CD8-positive, alpha-beta memory T cell (primary cell): ENCODE data around the gene BTBD17. TPM values are rescaled to one million over a fixed set of nuclear protein-coding genes. Genes with fewer than 3 reads are reported as not detected.

Experiments
- CTCF ChIA-PET: fragments of 350-600 bp; sonication (Branson Sonifier 250); formaldehyde crosslinking; loops from one replicate; lab custom pipeline; 2021; ENCODE audit warnings: antibody characterized with exemption; lab: Charles Lee
- POLR2A ChIA-PET: fragments of 350-600 bp; sonication (Branson Sonifier 250); formaldehyde crosslinking; loops from one replicate; lab custom pipeline; 2021; ENCODE audit warnings: antibody characterized with exemption; lab: Charles Lee
- DNase-seq, 5 donors: peaks; one replicate each; pipeline versions ENCODE4 v3.0.0 to v3.0.0-alpha.2; 2020 to 2022; ENCODE audit warnings: mixed read lengths in 1 of 5
- H3K27ac ChIP-seq: one replicate; pipeline ENCODE4 v1.7.0; 2013; ENCODE audit warnings: low read depth, mild to moderate bottlenecking, low read length, moderate library complexity
- H3K27me3 ChIP-seq: 2 replicates; pipeline ENCODE4 v1.7.0; 2013; ENCODE audit warnings: low read length, mild to moderate bottlenecking; ENCODE audit not compliant: insufficient read depth, poor library complexity, severe bottlenecking
- H3K36me3 ChIP-seq: 2 replicates; pipeline ENCODE4 v1.7.0; 2013; ENCODE audit warnings: mild to moderate bottlenecking, low read length, moderate library complexity; ENCODE audit not compliant: insufficient read depth
- H3K4me1 ChIP-seq: 2 replicates; pipeline ENCODE4 v1.7.0; 2013; ENCODE audit warnings: mild to moderate bottlenecking, low read length, moderate library complexity; ENCODE audit not compliant: insufficient read depth
- H3K4me3 ChIP-seq: 2 replicates; pipeline ENCODE4 v1.7.0; 2013; ENCODE audit warnings: mild to moderate bottlenecking, low read length
- H3K9me3 ChIP-seq: 2 replicates; pipeline ENCODE4 v1.7.0; 2013; ENCODE audit warnings: mild to moderate bottlenecking, low read length
- H3K27ac Mint-ChIP-seq, 8 donors: one replicate each; pipeline ENCODE4 v1.8.0; 2020 to 2021; ENCODE audit warnings: mixed read lengths in 8 of 8, mild to moderate bottlenecking in 6 of 8, inconsistent platforms in 3 of 8, moderate library complexity in 3 of 8
- H3K27me3 Mint-ChIP-seq, 2 donors: one replicate each; pipeline ENCODE4 v1.8.0; 2020 to 2021; ENCODE audit warnings: mixed read lengths in 2 of 2, mild to moderate bottlenecking in 1 of 2, moderate library complexity in 1 of 2
- H3K36me3 Mint-ChIP-seq, 3 donors: one replicate each; pipeline ENCODE4 v1.8.0; 2020 to 2021; ENCODE audit warnings: mixed read lengths in 3 of 3, inconsistent platforms in 1 of 3, mild to moderate bottlenecking in 1 of 3
- H3K4me1 Mint-ChIP-seq, 3 donors: one replicate each; pipeline ENCODE4 v1.8.0; 2020 to 2021; ENCODE audit warnings: mixed read lengths in 3 of 3, inconsistent platforms in 1 of 3, mild to moderate bottlenecking in 1 of 3
- H3K4me3 Mint-ChIP-seq, 7 donors: one replicate each; pipeline ENCODE4 v1.8.0; 2020 to 2021; ENCODE audit warnings: mixed read lengths in 7 of 7, mild to moderate bottlenecking in 6 of 7, moderate library complexity in 4 of 7, inconsistent platforms in 2 of 7
- H3K9me3 Mint-ChIP-seq, 5 donors: one replicate each; pipeline ENCODE4 v1.8.0; 2020 to 2022; ENCODE audit warnings: mixed read lengths in 5 of 5, mild to moderate bottlenecking in 3 of 5, moderate library complexity in 2 of 5, inconsistent platforms in 1 of 5
- polyA plus RNA-seq: library from polyadenylated mRNA; unstranded; fragments of 300-500 nt; fragmentation: Illumina TruSeq; gene quantifications from one replicate; pipeline ENCODE4 v1.2.3, GENCODE V29; 2021
- total RNA-seq, 2 experiments: library from RNA; stranded (reverse); gene quantifications; one replicate each; pipeline ENCODE4 v1.2.3, GENCODE V29; 2021

Gene BTBD17
- total and polyA plus RNA-seq, 3 experiments from 2014 or later = not detected

- H3K9me3 Mint-ChIP-seq = no peaks in the 10 kb centered on the region
- Histone ChIP-seq H3K9me3 (no peaks in the 10 kb centered on the region), H3K36me3 (no peaks in the 10 kb centered on the region), H3K4me1 (no peaks in the 10 kb centered on the region), H3K27me3 (peaks cover 3% of the 10 kb centered on the region), H3K27ac (peak overlapping the region; percentile 9), H3K4me3 (no peak overlapping the region)
- H3K4me1 Mint-ChIP-seq = no peaks in the 10 kb centered on the region
- no peaks in the 10 kb centered on the region for H3K36me3 Mint-ChIP-seq
- no peak overlapping the region for H3K4me3 Mint-ChIP-seq
- H3K27me3 Mint-ChIP-seq = peaks cover 10 to 12% of the 10 kb centered on the region in 2 donors
- no peak for DNase-seq
- peak overlapping the region in 1 of 8 donors; percentile 47 for H3K27ac Mint-ChIP-seq
- ChIA-PET POLR2A (no interaction called here), CTCF (interaction anchor here (1.1 to 4.7 kb wide), 3 partner anchors 11 to 63 kb away, joined by 3 to 24 read pairs (median 7); partner anchors contain the start of gene GPR142)
These were observed 29.3 kb upstream of the BTBD17 start for GRCh38 chr17:74390680-74391653.

- H3K4me1 ChIP-seq = no peaks in the 10 kb centered on the region
- H3K27me3 ChIP-seq = peaks cover 3% of the 10 kb centered on the region
- no peak overlapping the region for H3K4me3 Mint-ChIP-seq
- no peak overlapping the region for H3K27ac Mint-ChIP-seq
- no peak overlapping the region for H3K27ac ChIP-seq
- ChIA-PET CTCF (interaction anchor here (1.1 kb wide), 1 partner anchor 20 kb away, joined by 3 read pairs; no protein-coding TSS in a partner anchor), POLR2A (no interaction called here)
- H3K9me3 ChIP-seq = no peaks in the 10 kb centered on the region
- H3K36me3 ChIP-seq = no peaks in the 10 kb centered on the region
- no peaks in the 10 kb centered on the region for H3K9me3 Mint-ChIP-seq
- DNase-seq = no peak
- H3K4me1 Mint-ChIP-seq = no peaks in the 10 kb centered on the region
- no peaks in the 10 kb centered on the region for H3K36me3 Mint-ChIP-seq
- no peak overlapping the region for H3K4me3 ChIP-seq
- H3K27me3 Mint-ChIP-seq = peaks cover 7 to 10% of the 10 kb centered on the region in 2 donors
These were observed 28.4 kb upstream of the BTBD17 start for GRCh38 chr17:74389937-74390679.

DNA sequence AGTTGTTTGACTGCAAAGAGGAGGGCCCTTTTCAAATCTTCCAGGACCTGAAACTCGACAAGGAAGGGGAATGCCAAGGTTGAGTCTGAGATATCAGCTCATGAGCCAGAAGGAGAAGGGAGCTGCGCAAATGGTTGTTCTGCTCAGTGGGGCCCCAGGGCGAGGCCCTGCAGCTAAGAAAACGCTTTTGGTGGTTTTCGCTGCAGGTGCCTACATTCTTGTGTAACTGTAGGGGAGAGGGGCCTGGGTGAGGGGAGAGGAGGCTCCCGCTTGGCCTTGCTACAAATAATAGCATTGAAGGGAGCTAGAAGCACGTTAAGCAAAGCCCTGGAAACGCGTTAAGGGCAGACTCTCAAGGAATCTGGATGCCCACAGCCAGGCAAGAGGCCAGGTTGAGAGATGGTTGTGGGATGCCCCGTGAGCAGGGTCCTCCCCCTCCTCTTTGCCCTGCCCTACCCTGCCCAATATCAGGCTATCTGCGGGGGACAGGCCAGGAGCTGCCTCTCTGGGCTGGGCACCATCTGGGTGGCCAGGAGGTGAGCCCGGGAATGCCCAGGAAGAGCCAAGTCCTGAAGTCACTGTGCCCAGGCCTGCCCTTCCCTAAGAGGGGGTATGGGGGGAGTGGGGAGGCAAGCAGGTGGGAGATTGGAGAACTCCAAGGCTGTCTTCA is 27.6 kb upstream of the BTBD17 start:
- no peaks in the 10 kb centered on the region for H3K9me3 ChIP-seq
- DNase-seq = no peak
- no peaks in the 10 kb centered on the region for H3K36me3 ChIP-seq
- H3K4me1 Mint-ChIP-seq = no peaks in the 10 kb centered on the region
- no peak overlapping the region for H3K27ac ChIP-seq
- H3K36me3 Mint-ChIP-seq = no peaks in the 10 kb centered on the region
- H3K4me3 Mint-ChIP-seq = no peak overlapping the region
- H3K27me3 ChIP-seq = peaks cover 3% of the 10 kb centered on the region
- ChIA-PET CTCF (interaction anchor here (1.1 kb wide), 1 partner anchor 19 kb away, joined by 3 read pairs; no protein-coding TSS in a partner anchor), POLR2A (no interaction called here)
- no peak overlapping the region for H3K27ac Mint-ChIP-seq
- H3K4me3 ChIP-seq = no peak overlapping the region
- no peaks in the 10 kb centered on the region for H3K4me1 ChIP-seq
- H3K9me3 Mint-ChIP-seq = no peaks in the 10 kb centered on the region
- H3K27me3 Mint-ChIP-seq = peaks cover 7 to 12% of the 10 kb centered on the region in 2 donors

DNA sequence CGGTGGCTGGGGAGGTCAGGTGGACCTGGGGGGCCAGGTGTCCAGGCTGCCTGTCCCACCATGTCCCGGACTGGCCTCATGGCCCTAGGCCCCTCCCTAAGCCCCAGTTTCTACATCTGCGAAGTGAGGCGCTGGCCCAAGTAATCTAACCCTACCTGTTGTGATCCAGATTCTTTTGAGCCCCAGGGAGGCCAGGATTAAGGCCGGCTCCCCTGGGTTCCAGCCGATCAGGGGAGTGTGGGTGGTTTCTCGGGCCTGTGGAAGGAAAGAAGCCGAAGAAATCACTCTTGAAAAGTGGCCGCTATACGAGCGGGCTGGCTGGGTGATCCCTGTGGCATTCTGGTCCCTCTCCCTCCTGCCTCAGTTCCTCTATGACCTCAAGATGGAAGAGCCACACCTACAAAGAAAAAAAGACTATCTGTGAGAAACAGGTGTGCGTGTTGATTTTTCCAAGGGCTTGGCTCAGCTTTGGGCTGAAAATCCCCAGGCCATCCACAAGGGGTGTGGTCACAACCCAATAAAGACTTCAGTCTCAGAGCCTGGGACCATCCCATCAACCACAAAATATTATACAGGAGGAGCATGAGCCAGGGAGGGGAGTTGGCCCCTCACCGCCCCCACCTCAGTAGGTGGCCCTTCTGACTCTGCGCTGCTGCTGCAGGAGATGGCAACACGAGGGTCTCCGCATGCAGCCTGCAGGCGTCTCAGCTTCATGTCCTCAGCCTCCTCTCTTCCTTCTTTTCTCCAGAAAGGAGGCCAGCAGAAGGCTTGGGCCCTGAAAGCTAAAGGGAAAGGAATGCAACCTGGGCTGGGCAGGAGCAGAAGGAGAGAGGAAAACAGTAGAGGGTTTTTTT is 25.9 kb upstream of the BTBD17 start:
- no peaks in the 10 kb centered on the region for H3K36me3 Mint-ChIP-seq
- no peaks in the 10 kb centered on the region for H3K4me1 Mint-ChIP-seq
- H3K27me3 Mint-ChIP-seq = peaks cover 4 to 7% of the 10 kb centered on the region in 2 donors
- no peak overlapping the region for H3K4me3 ChIP-seq
- no peaks in the 10 kb centered on the region for H3K36me3 ChIP-seq
- H3K9me3 ChIP-seq = no peaks in the 10 kb centered on the region
- DNase-seq = no peak
- no peak overlapping the region for H3K4me3 Mint-ChIP-seq
- ChIA-PET CTCF (no interaction called here), POLR2A (no interaction called here)
- no peak overlapping the region for H3K27ac Mint-ChIP-seq
- no peaks in the 10 kb centered on the region for H3K4me1 ChIP-seq
- H3K27me3 ChIP-seq = peaks cover 3% of the 10 kb centered on the region
- no peak overlapping the region for H3K27ac ChIP-seq
- no peaks in the 10 kb centered on the region for H3K9me3 Mint-ChIP-seq

DNA sequence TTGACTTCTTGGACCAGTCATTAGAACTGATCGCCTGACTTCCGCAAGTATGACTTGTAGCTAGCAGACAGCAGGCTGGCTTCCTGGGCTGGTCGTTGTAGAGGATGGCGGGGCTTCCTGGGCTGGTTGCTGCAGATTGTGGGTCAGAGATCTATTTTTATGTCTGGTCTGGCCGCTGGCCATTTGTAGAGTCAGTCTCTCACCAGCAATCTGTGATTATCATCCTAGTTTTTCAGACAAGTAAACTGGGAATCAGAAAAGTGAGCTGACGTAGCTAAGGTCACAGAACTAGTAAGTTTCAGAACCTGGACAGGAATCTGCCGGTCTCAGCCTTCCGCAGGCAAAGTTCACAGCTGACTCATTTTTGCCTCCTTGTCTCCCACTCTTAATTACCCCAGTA is 24.7 kb upstream of the BTBD17 start:
- ChIA-PET POLR2A (no interaction called here), CTCF (no interaction called here)
- no peaks in the 10 kb centered on the region for H3K36me3 Mint-ChIP-seq

GRCh38 chr17:74385201-74385600 is 23.5 kb upstream of the BTBD17 start:
- CTCF ChIA-PET = no interaction called here
- H3K36me3 Mint-ChIP-seq = no peaks in the 10 kb centered on the region
- H3K4me1 ChIP-seq = no peaks in the 10 kb centered on the region
- H3K9me3 ChIP-seq = no peaks in the 10 kb centered on the region
- POLR2A ChIA-PET = no interaction called here
- DNase-seq = no peak
- H3K9me3 Mint-ChIP-seq = no peaks in the 10 kb centered on the region
- no peaks in the 10 kb centered on the region for H3K36me3 ChIP-seq
- H3K4me1 Mint-ChIP-seq = peaks cover 0 to 5% (median 4%) of the 10 kb centered on the region in 3 donors
- no peaks in the 10 kb centered on the region for H3K27me3 ChIP-seq
- peaks cover 0 to 5% of the 10 kb centered on the region in 2 donors for H3K27me3 Mint-ChIP-seq
- no peak overlapping the region for H3K4me3 Mint-ChIP-seq
- H3K27ac ChIP-seq = no peak overlapping the region
- no peak overlapping the region for H3K27ac Mint-ChIP-seq
- no peak overlapping the region for H3K4me3 ChIP-seq

More for the DNA sequence above, 24.7 kb upstream of the BTBD17 start:
- DNase-seq = no peak
- Mint-ChIP-seq H3K4me3 (no peak overlapping the region), H3K27me3 (peaks cover 4 to 7% of the 10 kb centered on the region in 2 donors), H3K9me3 (no peaks in the 10 kb centered on the region), H3K4me1 (no peaks in the 10 kb centered on the region), H3K27ac (peak overlapping the region in 1 of 8 donors; percentile 51)
- Histone ChIP-seq H3K9me3 (no peaks in the 10 kb centered on the region), H3K4me3 (no peak overlapping the region), H3K4me1 (no peaks in the 10 kb centered on the region), H3K27ac (no peak overlapping the region), H3K36me3 (no peaks in the 10 kb centered on the region), H3K27me3 (no peaks in the 10 kb centered on the region)

- POLR2A ChIA-PET = no interaction called here
- H3K27me3 Mint-ChIP-seq = peaks cover 0 to 2% of the 10 kb centered on the region in 2 donors
- no peak overlapping the region for H3K4me3 ChIP-seq
- H3K4me1 ChIP-seq = peaks cover 14% of the 10 kb centered on the region
- no peak for DNase-seq
- no peaks in the 10 kb centered on the region for H3K9me3 Mint-ChIP-seq
- no peaks in the 10 kb centered on the region for H3K36me3 Mint-ChIP-seq
- peak overlapping the region in 4 of 8 donors; percentile 0 to 51 (median 14) for H3K27ac Mint-ChIP-seq
- H3K36me3 ChIP-seq = no peaks in the 10 kb centered on the region
- H3K27ac ChIP-seq = no peak overlapping the region
- no peaks in the 10 kb centered on the region for H3K9me3 ChIP-seq
- H3K27me3 ChIP-seq = no peaks in the 10 kb centered on the region
- CTCF ChIA-PET = no interaction called here
- no peak overlapping the region for H3K4me3 Mint-ChIP-seq
- peaks cover 4 to 13% (median 10%) of the 10 kb centered on the region in 3 donors for H3K4me1 Mint-ChIP-seq
These were observed 21.5 kb upstream of the BTBD17 start for GRCh38 chr17:74383141-74383540.
